HepG2 (cell line): ENCODE results near the gene ZNF829. TPM values are rescaled to one million over a fixed set of nuclear protein-coding genes. Genes with fewer than 3 reads are reported as not detected.

Source experiments
- BRD4 ChIP-seq: sonication (generic); formaldehyde crosslinking; IDR thresholded peaks from 2 replicates; pipeline ENCODE4 v1.4.0; 2020; ENCODE audit warnings: missing genetic modification reagents
- CBX2 ChIP-seq, 2 experiments: fragments of 200-600 bp in 1 of 2; sonication (generic); formaldehyde crosslinking in 1 of 2; IDR thresholded peaks; 2 replicates each; pipeline versions ENCODE4 v1.7.0 to v1.8.1; 2018 to 2022; ENCODE audit warnings: low read depth in 2 of 2, low read length in 1 of 2, mild to moderate bottlenecking in 1 of 2, missing genetic modification reagents in 1 of 2
- CEBPZ ChIP-seq: IDR thresholded peaks from 2 replicates; pipeline ENCODE4 v1.6.1; 2012; ENCODE audit warnings: low read length, improper control_type of control experiment
- PRDM10 ChIP-seq: sonication (generic); formaldehyde crosslinking; IDR thresholded peaks from 2 replicates; pipeline ENCODE4 v1.4.0; 2020; ENCODE audit warnings: low read depth, missing genetic modification reagents
- RORA ChIP-seq: sonication (generic); formaldehyde crosslinking; IDR thresholded peaks from 2 replicates; pipeline ENCODE4 v1.5.0; 2020; ENCODE audit warnings: mild to moderate bottlenecking, missing genetic modification reagents, moderate library complexity
- SIN3A ChIP-seq: IDR thresholded peaks from 2 replicates; pipeline ENCODE4 v1.6.1; 2011; ENCODE audit warnings: low read depth, mild to moderate bottlenecking, control low read depth, low read length, borderline replicate concordance
- SYNCRIP ChIP-seq: fragments of 200-400 bp; formaldehyde crosslinking; IDR thresholded peaks from 2 replicates; pipeline ENCODE4 v1.6.1; 2018; ENCODE audit warnings: mild to moderate bottlenecking, low read depth, low read length; ENCODE audit not compliant: insufficient read depth
- ZEB1 ChIP-seq: IDR thresholded peaks from 2 replicates; pipeline ENCODE4 v1.6.1; 2012; ENCODE audit warnings: mild to moderate bottlenecking, low read depth, inconsistent platforms; ENCODE audit not compliant: insufficient replicate concordance
- ZMYM4 ChIP-seq: sonication (generic); formaldehyde crosslinking; IDR thresholded peaks from 2 replicates; pipeline ENCODE4 v1.8.1; 2023; ENCODE audit warnings: mild to moderate bottlenecking, missing genetic modification reagents
- ZNF292 ChIP-seq: sonication (generic); formaldehyde crosslinking; IDR thresholded peaks from 2 replicates; pipeline ENCODE4 v1.8.1; 2022; ENCODE audit warnings: mild to moderate bottlenecking, low read depth, missing genetic modification reagents, borderline replicate concordance
- ZNF549 ChIP-seq: sonication (generic); formaldehyde crosslinking; IDR thresholded peaks from 2 replicates; pipeline ENCODE4 v1.5.0; 2020; ENCODE audit warnings: missing genetic modification reagents
- ZNF550 ChIP-seq: sonication (generic); formaldehyde crosslinking; IDR thresholded peaks from 2 replicates; pipeline ENCODE4 v1.4.0; 2020; ENCODE audit warnings: mild to moderate bottlenecking, missing genetic modification reagents, borderline replicate concordance
- ZNF572 ChIP-seq: sonication (generic); formaldehyde crosslinking; IDR thresholded peaks from 2 replicates; pipeline ENCODE4 v1.5.1; 2020; ENCODE audit warnings: mild to moderate bottlenecking, missing genetic modification reagents
- ZNF670 ChIP-seq: sonication (generic); formaldehyde crosslinking; IDR thresholded peaks from 2 replicates; pipeline ENCODE4 v1.8.0; 2022; ENCODE audit warnings: mild to moderate bottlenecking, missing genetic modification reagents, borderline replicate concordance
- ZNF790 ChIP-seq: sonication (generic); formaldehyde crosslinking; IDR thresholded peaks from 2 replicates; pipeline ENCODE4 v1.8.0; 2022; ENCODE audit warnings: missing genetic modification reagents, mild to moderate bottlenecking, borderline replicate concordance
- polyA plus RNA-seq, 8 experiments: library from polyadenylated mRNA; depleted of rRNA in 3 of 8; stranded (reverse) in 7 of 8; unstranded in 1 of 8; fragments of >200 nt; fragmentation: Illumina TruSeq in 4 of 8; extraction: Trizol in 4 of 8; gene quantifications; 2 replicates each; pipeline versions ENCODE4 v1.2.1 to v1.2.3, GENCODE V29; 2011 to 2016; ENCODE audit warnings: low read depth in 4 of 8, missing spikeins in 1 of 8, mixed read lengths in 1 of 8; ENCODE audit not compliant: insufficient read depth in 1 of 8
- total RNA-seq, 5 experiments: library from RNA; depleted of rRNA; stranded (reverse); fragments of >200 nt; fragmentation: Illumina TruSeq; extraction: Trizol; gene quantifications; 2 replicates each; pipeline ENCODE4 v1.2.3, GENCODE V29; 2016; ENCODE audit warnings: low read depth in 1 of 5
- TF ChIP-seq, protein P1 (sequence below): sonication (generic); formaldehyde crosslinking; IDR thresholded peaks from 2 replicates; pipeline ENCODE4 v1.8.1; 2022; ENCODE audit warnings: mild to moderate bottlenecking, missing genetic modification reagents
- TF ChIP-seq, protein P2 (sequence below): sonication (generic); formaldehyde crosslinking; IDR thresholded peaks from 2 replicates; pipeline ENCODE4 v1.9.0; 2021; ENCODE audit warnings: missing genetic modification reagents, borderline replicate concordance

Gene ZNF829
- total and polyA plus RNA-seq, 2 of the 13 experiments (the other 11 are each of a cell fraction or from before 2014, with no cell fraction given): 0.15 to 0.86 TPM

DNA sequence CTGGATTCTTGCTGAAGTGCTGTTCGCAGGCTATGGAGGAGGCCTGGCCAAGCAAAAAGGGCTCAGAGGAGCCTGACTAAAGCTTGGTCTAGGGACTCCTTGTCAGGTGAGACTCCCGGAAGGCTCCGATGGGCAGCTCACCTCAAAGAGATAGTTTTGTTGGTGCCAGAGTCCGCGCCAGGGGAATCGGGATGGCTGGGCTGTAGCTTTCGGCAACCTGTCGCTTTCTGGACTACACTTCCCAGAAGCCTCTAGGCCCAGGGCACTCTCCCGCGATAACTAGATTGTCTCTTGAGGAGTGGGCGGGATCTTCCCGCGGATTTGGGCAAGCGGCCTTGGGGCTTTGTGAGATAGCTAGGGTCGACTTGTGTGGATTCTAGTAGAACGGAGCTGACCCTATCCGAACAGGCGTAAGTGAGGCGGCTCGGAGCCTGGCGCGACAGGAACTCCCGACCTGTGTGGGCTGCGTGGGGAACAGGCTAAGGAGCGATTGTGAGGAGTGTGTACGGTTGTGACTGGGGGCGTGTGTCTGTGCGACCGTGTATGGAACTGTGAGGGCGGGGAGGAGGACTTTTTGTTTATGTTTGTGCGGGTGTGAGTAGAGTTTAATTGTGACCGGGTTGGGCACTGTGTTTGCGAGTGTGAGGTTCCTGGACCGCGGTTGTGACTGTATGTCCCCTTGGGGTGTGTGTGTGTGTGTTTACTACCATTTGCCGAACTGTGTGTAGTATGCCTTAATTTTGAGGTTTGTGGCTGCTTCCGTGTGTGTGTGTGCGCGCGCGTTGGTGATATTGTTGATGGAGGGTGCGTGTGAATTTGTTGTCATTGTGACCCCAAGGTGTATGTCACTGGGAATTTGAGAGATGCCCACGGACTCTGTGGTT lies 65.3 kb downstream of the ZNF829 start, which contains the start of gene ZNF345 (continued):
- TF ChIP-seq RORA (no peak), CBX2 (IDR thresholded peaks at IDR 0.05; ENCODE audit: low read depth, low read length) (no peak), CBX2 (CRISPR knock-in tag; IDR thresholded peaks at IDR 0.05; ENCODE audit: low read depth) (peak; percentile 44; the same call in 1 of the 2 replicates), ZNF572 (no peak), BRD4 (CRISPR knock-in tag) (no peak), ZNF549 (CRISPR knock-in tag) (no peak), ZNF550 (CRISPR knock-in tag) (no peak), ZMYM4 (CRISPR knock-in tag) (peak; percentile 52), ZEB1 (no peak), ZNF292 (no peak), ZNF670 (0 out of 2 replicates have a peak, but pooled peaks have one; percentile 46), SIN3A (peak; percentile 73; the same call in 1 of the 2 replicates), PRDM10 (CRISPR knock-in tag) (no peak), SYNCRIP (no peak), CEBPZ (no peak), ZNF790 (CRISPR knock-in tag) (no peak)
- TF ChIP-seq, protein P1, sequence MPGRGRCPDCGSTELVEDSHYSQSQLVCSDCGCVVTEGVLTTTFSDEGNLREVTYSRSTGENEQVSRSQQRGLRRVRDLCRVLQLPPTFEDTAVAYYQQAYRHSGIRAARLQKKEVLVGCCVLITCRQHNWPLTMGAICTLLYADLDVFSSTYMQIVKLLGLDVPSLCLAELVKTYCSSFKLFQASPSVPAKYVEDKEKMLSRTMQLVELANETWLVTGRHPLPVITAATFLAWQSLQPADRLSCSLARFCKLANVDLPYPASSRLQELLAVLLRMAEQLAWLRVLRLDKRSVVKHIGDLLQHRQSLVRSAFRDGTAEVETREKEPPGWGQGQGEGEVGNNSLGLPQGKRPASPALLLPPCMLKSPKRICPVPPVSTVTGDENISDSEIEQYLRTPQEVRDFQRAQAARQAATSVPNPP (CRISPR knock-in tag): no peak
- TF ChIP-seq, protein P2, sequence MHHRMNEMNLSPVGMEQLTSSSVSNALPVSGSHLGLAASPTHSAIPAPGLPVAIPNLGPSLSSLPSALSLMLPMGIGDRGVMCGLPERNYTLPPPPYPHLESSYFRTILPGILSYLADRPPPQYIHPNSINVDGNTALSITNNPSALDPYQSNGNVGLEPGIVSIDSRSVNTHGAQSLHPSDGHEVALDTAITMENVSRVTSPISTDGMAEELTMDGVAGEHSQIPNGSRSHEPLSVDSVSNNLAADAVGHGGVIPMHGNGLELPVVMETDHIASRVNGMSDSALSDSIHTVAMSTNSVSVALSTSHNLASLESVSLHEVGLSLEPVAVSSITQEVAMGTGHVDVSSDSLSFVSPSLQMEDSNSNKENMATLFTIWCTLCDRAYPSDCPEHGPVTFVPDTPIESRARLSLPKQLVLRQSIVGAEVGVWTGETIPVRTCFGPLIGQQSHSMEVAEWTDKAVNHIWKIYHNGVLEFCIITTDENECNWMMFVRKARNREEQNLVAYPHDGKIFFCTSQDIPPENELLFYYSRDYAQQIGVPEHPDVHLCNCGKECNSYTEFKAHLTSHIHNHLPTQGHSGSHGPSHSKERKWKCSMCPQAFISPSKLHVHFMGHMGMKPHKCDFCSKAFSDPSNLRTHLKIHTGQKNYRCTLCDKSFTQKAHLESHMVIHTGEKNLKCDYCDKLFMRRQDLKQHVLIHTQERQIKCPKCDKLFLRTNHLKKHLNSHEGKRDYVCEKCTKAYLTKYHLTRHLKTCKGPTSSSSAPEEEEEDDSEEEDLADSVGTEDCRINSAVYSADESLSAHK (CRISPR knock-in tag): no peak
